SW 1271 (cell line): ENCODE results near the gene TEX264.

Experiments
- DNase-seq, 2 experiments: peaks; one replicate each; lab custom pipeline; 2025; lab: John Stamatoyannopoulos, UW

TEX264 gene

DNA sequence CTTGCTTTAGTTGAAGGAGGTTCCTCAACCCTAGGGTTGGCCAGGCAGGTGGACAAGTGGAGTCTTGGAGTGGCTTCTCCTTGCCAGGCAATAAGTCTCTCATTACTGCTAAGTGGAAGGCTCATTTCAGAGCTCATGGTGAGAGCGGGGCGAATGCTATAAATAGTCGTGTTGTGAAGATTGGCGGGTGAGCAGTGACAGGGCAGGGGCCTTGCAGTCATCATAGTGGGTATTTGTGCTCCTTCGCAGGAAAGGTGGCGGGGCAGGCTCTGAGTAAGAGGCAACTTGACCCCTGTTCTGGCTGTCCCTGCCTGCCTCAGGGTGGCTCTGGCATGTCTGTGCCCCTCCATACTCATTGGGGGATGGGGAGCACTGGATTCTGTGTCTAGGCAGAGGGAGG lies 27.2 kb downstream of the TEX264 start:
- DNase-seq, result no peak

DNA sequence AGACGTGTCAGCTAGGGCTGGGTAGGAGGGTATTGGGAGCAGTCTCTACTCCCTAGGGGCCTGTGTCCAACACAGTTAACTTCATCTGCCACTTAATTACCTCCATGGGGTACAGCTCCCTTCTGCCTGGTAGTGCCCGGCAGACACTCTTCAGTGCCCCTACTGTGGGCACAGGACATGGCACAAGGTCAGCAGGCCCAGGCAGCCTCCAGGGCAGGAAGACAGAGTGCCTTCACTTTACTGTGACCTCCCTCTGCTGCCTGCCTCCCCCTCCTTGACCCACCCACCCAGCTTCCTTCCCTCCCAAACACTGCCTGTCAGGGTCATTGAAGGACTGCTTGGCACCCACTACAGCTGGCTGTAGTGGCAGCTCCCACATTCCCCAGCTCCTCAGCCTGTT lies 29.4 kb downstream of the TEX264 start:
- DNase-seq, result no peak

DNA sequence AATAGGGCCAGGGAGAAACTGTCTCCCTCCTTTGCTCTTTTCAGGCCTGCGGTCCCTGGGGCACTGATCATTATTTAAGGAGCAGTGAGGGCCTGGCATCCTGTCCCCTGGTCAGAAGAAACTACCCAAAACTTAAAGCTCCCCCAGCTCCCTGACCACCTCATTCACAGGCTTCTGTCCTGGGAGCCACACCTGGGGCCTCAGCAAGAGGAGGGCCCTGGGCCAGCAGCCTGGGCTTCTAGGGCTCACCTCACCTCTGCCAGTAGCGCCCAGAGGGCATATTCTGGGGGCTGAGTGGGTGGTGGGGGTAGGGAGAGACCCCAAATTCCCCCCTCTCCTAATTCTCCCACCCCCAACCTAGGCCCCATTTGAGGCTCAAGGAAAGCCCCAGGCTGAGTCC lies 31.1 kb downstream of the TEX264 start:
- no peak for DNase-seq

DNA sequence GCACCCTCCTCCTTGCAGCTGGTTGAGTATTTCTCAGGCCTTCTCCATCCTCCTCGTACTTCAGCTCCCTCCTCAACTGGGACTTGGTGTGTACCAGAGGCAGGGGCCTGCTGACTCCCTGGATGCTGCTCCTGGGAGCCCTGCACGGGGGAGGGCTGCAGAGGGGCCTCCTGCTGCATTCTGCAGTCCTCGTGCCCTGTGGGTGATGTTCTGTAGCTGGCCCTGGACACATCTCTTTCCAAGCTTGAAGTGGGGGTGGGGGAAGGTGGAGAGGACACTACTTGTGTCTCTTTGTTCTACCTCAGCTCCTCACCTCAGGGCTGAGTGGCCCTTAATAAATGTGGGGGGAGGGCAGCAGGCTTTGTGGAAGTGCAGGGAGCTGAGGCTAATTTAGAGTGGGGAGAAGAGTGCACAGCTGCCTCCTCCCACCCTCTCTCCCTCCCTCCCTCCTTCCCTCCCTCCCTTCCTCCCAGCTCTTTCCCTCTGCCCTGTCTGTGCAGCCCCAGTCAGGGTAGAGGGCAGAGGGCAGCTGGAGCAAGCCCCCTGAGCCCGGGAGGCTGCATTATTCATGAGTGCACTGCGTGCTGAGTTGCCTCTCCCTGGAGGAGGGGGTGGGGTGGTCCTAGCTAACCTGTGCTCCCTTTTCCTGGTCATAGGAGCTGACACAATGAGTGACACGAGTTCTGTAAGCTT lies 32.2 kb downstream of the TEX264 start:
- DNase-seq, result no peak

DNA sequence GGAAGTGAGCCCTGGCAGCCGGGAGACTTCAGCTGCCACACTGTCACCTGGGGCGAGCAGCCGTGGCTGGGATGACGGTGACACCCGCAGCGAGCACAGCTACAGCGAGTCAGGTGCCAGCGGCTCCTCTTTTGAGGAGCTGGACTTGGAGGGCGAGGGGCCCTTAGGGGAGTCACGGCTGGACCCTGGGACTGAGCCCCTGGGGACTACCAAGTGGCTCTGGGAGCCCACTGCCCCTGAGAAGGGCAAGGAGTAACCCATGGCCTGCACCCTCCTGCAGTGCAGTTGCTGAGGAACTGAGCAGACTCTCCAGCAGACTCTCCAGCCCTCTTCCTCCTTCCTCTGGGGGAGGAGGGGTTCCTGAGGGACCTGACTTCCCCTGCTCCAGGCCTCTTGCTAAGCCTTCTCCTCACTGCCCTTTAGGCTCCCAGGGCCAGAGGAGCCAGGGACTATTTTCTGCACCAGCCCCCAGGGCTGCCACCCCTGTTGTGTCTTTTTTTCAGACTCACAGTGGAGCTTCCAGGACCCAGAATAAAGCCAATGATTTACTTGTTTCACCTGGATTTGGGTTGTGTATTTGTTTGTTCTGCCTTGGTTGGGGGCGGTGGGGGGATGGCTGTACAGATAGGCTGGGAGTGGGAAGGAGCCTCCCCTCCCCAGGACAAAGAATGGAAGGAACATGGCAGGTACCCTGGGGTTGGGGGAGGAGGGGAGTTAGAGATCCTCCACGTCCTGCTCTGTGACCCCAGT lies 32.9 kb downstream of the TEX264 start:
- DNase-seq, result no peak

DNA sequence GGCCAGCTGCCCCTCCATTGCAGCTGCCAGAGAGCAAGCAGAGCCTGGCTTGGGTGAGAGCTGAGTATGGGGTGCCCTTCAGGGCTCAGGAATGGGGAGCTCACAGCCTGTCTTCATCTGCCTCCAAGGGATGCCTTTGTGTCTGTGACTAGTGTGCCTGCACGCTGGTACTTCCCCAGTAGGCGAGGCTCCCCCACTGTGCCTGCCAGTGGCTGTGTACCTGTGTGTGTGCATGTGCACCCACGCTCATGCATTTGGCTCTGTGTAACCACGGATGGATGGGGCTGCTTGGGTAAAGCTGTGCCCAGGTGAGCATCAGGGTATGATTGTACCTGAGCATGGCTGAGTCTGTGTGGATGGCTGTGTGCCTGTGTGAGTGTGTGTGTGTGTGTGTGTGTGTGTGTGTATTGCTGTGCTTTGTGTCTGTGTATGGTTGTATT lies 33.5 kb downstream of the TEX264 start:
- no peak for DNase-seq

DNA sequence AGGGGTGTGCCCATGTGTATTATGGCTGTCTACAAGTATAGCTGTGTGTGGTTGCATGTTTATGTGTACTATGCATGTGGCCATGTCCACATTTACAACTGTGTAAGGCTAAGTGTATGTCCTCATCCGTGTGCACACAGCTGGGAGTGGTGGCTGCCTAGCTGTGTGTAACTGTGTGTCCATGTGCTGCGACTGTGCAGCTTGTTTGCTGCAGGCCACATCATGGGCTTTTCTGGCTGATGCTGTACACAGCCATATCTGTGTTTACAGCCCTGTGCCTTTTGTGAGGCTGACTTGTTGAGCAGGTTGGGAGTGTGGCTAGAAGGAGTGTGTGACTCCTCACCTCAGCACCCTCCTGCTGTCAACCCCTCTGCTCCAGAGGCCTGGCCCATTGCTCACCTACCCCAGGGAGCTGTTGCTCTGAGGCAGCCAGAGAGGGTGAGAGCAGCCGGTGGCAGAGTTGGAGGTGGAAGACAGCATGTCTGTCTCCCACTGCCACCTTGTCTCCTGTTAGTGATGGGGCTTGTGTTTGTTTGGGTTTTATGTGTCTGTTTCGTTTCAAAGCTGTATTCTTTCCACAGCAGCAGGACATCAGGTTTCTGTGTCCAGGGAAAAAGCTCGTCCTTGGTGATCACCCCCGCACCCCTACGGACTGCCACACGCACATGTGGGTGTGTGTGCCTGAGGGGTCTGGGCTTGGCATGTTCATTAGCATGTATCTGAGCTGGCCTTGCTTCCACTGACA lies 34.4 kb downstream of the TEX264 start:
- DNase-seq, result no peak

DNA sequence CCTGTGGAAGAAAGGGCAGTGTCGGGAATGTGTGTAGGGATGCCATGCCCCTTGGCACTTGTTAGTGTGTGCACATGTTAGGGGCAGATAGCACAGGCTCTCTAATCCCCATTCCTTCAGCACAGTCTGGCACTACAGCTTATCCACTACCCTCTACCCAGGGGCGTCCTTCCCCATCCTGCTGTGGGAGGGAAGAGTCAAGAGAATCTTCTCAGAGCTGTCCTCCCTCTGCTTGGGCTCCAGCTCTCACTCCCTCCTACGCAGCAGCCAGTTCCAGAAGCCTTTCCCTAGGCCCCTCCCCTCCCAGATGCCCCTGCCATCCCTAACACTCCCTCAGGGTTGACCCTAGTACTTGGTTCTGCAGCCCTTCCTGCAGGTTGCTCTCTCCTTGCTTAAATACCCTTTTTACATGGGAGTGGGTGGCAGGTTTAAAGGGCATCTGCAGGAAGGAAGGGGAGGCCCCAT lies 35.0 kb downstream of the TEX264 start:
- no peak for DNase-seq

DNA sequence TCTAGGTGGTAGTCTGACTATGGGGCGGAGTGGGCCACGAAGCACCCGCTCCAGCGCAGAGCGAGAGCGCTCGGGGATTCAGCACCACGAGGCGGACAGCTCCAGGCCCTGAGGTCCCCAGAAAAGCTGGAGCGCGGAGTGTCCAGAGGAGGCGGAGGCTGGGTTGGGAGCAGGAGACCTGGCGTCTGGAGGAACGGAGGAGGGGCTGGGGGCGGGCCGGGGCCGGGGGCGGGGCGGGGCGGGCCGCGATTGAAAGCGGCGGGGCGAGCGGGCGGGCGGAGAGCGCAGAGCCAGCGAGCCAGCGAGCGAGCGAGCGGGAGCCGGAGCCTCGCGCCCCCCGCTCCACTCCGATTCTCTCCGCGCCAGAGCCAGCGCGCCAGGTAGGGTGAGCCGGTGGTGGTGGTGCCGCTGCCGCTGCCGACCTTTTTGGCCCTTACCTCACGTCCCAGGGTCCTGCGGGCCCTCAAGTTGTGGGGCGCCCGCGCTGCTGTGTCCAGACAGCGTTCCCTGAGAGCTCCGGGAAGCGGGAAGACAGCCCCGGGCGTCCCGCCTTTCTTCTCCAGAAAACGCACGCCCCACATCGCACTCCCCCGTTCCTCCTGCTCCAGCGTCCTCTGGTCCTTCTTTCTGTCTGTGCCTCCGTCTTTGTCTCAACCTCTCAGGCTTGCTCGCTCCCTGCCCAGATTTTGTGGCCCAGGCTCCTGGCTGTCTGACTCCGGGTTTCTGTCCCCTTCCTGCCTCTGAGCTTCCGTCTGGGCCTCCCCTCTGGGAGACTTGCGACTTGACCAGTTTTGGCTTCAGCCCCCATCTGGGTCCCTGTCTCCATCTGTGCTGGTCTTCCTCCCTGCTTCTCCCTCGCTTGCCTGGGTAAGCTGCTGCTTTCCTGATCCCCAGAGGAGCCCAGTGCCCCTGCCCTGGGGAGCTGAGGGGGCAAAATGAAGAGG lies 36.0 kb downstream of the TEX264 start, which contains the start of gene GRM2:
TSS of gene GRM2 (plus strand) at position 281 of the 944 bp plus-strand sequence. CDS start 1,916 bp downstream, outside the sequence.
- DNase-seq, result no peak

DNA sequence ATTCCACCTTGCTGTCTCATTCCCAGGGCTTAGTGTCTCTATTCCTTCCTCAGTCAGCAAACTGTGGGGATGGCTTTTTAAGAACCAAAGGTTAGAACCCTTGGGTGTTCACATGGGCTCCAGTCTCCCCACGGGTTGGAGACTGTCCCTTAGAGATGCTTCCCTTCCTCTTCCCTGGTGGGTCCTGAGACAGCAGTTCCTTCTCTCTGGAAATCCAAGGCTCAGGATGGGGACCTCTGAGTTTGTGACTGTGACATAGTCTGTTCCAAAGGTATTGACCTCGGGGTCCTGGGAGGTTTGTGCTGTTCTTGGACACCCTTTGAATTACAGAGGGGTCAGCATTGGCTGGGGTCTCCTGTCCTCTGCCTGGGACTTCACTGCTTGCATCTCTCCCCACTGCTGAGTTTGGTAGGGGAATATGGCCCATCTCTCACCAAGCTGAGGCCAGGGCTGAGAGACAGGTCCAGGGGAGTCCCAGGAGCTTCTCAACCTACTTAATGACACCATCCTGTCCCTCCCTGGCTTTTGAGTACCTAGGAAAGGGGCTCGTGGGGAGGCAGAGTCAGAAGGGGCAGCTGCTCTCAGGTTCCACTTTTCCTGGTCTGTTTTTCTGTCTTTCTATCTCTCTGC lies 37.3 kb downstream of the TEX264 start:
- DNase-seq, result no peak

DNA sequence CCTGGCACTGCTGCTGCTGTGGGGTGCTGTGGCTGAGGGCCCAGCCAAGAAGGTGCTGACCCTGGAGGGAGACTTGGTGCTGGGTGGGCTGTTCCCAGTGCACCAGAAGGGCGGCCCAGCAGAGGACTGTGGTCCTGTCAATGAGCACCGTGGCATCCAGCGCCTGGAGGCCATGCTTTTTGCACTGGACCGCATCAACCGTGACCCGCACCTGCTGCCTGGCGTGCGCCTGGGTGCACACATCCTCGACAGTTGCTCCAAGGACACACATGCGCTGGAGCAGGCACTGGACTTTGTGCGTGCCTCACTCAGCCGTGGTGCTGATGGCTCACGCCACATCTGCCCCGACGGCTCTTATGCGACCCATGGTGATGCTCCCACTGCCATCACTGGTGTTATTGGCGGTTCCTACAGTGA lies 38.0 kb downstream of the TEX264 start:
- no peak for DNase-seq

DNA sequence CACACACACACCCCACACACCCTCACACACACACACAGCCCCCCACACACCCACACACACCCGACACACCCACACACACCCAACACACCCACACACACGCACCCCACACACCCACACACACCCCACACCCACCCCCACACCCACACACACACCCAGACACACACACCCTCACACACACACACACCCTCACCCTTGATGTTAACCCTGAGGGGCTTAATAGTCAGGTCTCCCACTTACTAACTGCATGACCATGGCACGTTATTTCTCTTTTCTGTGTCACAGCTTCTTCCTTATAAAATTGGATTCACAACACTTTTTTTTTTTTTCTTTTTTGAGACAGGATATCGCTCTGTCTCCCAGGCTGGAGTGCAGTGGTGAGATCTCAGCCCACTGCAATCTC lies 38.6 kb downstream of the TEX264 start:
- DNase-seq, result no peak

DNA sequence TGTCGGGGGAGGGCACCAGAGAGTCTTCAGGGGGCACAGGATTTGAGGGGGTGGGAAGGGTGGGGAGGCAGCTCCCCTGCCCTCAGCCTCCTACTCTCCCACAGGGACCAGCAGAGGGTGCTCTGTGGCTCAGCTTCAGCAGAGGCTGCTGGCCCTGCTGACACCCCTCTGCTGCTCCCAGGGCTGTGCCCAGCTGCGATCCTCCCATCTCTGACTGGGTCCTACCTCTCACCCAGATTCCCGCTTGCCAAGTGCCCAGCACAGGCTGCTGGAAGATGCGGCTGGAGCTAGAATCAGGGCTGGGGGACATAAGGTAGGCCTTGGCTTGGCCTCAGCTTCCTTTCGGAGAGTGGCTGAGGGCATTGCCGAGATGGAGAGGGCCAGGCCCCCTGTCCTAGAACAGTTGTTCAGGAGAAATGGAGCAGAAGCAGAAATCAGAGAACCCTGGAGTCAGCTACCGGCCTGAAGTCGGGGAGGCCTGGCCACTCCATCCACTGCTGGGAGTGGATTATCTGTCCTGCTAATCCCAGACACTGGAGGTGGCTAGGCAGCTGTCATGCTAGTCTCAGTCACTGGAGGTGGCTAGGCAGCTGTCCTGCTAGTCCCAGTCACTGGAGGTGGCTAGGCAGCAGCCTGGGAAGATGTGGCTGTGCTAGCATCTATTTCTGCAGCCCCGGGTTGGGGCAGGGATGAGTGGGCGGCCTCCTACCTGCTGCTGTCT lies 39.7 kb downstream of the TEX264 start:
- no peak for DNase-seq

DNA sequence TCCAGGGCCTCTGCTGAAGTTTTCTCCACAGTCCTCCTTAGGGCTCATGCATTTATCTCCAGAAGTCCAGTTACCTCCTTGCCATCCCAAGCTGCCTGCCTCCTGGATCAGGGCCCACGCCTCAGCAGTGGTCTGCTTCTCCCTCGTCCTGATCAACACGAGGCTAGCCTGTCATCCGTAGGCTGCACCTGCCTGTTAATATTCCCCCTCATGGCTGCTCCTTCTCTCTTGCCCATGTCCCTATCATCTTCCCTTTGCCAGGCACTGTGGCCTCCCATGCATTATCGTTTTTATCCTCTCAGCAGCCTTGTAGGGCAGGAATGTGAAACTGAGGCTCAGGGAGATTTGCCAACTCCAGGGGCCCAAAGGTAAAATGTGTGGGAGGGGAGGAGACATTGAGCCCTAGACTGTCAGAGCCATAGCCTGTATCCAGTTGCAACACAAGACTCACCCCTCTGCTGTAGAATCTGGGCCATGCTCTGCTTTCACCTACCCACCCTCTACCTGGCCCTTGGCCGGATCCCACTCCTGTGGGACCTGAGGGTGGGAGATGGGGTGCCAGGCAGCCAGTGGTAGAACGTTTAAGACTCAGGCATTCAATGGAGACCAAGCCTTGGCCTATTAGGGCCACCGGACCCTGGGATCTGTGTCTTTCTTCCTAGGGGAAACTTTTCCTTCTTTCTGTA lies 40.4 kb downstream of the TEX264 start:
- no peak for DNase-seq

DNA sequence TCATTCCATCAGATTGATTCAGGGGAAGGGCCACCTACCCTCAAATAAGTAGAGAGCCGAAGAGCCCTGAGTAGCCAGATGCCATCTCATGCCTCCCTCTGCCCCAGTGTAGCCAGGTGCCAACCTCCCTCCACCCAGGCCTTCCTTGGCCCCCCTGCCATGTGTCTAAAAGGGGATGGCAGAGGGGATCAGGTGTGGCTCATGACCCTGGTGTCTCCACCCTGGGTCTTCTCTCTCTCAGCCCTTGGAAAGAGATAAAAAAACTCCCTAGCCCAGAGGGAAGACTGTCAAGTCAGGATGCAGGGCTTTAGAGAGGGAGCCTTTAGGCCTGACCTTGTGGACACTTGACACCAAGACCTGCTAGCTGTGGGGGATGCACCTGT lies 41.0 kb downstream of the TEX264 start:
- no peak for DNase-seq

DNA sequence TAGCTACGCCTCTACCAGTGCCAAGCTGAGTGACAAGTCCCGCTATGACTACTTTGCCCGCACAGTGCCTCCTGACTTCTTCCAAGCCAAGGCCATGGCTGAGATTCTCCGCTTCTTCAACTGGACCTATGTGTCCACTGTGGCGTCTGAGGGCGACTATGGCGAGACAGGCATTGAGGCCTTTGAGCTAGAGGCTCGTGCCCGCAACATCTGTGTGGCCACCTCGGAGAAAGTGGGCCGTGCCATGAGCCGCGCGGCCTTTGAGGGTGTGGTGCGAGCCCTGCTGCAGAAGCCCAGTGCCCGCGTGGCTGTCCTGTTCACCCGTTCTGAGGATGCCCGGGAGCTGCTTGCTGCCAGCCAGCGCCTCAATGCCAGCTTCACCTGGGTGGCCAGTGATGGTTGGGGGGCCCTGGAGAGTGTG lies 41.5 kb downstream of the TEX264 start:
- no peak for DNase-seq

DNA sequence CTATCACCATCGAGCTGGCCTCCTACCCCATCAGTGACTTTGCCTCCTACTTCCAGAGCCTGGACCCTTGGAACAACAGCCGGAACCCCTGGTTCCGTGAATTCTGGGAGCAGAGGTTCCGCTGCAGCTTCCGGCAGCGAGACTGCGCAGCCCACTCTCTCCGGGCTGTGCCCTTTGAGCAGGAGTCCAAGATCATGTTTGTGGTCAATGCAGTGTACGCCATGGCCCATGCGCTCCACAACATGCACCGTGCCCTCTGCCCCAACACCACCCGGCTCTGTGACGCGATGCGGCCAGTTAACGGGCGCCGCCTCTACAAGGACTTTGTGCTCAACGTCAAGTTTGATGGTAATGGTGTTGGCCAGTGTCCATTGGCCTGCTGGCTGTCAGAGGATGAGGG lies 41.9 kb downstream of the TEX264 start:
- no peak for DNase-seq

DNA sequence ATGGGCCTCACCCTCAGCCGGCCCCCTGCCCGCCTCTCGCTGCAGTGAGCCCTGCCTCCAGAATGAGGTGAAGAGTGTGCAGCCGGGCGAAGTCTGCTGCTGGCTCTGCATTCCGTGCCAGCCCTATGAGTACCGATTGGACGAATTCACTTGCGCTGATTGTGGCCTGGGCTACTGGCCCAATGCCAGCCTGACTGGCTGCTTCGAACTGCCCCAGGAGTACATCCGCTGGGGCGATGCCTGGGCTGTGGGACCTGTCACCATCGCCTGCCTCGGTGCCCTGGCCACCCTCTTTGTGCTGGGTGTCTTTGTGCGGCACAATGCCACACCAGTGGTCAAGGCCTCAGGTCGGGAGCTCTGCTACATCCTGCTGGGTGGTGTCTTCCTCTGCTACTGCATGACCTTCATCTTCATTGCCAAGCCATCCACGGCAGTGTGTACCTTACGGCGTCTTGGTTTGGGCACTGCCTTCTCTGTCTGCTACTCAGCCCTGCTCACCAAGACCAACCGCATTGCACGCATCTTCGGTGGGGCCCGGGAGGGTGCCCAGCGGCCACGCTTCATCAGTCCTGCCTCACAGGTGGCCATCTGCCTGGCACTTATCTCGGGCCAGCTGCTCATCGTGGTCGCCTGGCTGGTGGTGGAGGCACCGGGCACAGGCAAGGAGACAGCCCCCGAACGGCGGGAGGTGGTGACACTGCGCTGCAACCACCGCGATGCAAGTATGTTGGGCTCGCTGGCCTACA lies 44.4 kb downstream of the TEX264 start:
- DNase-seq, result no peak

DNA sequence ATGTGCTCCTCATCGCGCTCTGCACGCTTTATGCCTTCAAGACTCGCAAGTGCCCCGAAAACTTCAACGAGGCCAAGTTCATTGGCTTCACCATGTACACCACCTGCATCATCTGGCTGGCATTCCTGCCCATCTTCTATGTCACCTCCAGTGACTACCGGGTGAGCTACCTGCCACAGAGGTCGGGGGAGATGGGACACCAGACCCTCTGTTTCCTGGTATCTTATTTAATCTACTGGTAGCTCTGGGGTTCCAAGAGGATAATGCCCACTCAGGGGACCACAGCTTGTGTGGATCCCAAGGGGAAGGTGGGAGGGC lies 44.9 kb downstream of the TEX264 start:
- DNase-seq, result no peak
